Ectodermal cell (in vitro differentiated cells): ENCODE data around the gene HDLBP.

Experiments
- H3K27ac ChIP-seq: 2 replicates; pipeline ENCODE4 v1.7.0; 2013; ENCODE audit warnings: mild to moderate bottlenecking, low read depth, low read length; ENCODE audit not compliant: insufficient read depth, poor library complexity, severe bottlenecking
- H3K27me3 ChIP-seq: 2 replicates; pipeline ENCODE4 v1.7.0; 2013; ENCODE audit warnings: mild to moderate bottlenecking, low read length; ENCODE audit not compliant: insufficient read depth, control insufficient read depth, poor library complexity, severe bottlenecking
- H3K36me3 ChIP-seq: one replicate; pipeline ENCODE4 v1.7.0; 2013; ENCODE audit warnings: low read length; ENCODE audit not compliant: control insufficient read depth, insufficient read depth
- H3K4me1 ChIP-seq: one replicate; pipeline ENCODE4 v1.7.0; 2013; ENCODE audit warnings: low read length; ENCODE audit not compliant: control insufficient read depth, insufficient read depth
- H3K4me3 ChIP-seq: 2 replicates; pipeline ENCODE4 v1.7.0; 2013; ENCODE audit warnings: low read depth, low read length, control low read depth; ENCODE audit not compliant: insufficient read depth
- H3K9me3 ChIP-seq: 2 replicates; pipeline ENCODE4 v1.7.0; 2013; ENCODE audit warnings: mild to moderate bottlenecking, low read length, moderate library complexity; ENCODE audit not compliant: control insufficient read depth
- WGBS, 2 experiments: methylation state at CpG; one replicate each; pipeline ENCODE4 v1.1.7; 2013; ENCODE audit warnings: missing lambda C conversion rate in 2 of 2; 5-methylcytosine and 5-hydroxymethylcytosine counted together

The HDLBP gene

GRCh38 chr2:241204010-241204384 lies 111.5 kb downstream of the HDLBP start:
- Histone ChIP-seq H3K27ac (no peak overlapping the region), H3K27me3 (no peaks in the 10 kb centered on the region), H3K36me3 (no peaks in the 10 kb centered on the region), H3K9me3 (no peaks in the 10 kb centered on the region), H3K4me3 (no peak overlapping the region), H3K4me1 (no peaks in the 10 kb centered on the region)
- WGBS, 2 experiments, result 93 to 94% methylated on average over 10 of the region's 10 CpGs

DNA sequence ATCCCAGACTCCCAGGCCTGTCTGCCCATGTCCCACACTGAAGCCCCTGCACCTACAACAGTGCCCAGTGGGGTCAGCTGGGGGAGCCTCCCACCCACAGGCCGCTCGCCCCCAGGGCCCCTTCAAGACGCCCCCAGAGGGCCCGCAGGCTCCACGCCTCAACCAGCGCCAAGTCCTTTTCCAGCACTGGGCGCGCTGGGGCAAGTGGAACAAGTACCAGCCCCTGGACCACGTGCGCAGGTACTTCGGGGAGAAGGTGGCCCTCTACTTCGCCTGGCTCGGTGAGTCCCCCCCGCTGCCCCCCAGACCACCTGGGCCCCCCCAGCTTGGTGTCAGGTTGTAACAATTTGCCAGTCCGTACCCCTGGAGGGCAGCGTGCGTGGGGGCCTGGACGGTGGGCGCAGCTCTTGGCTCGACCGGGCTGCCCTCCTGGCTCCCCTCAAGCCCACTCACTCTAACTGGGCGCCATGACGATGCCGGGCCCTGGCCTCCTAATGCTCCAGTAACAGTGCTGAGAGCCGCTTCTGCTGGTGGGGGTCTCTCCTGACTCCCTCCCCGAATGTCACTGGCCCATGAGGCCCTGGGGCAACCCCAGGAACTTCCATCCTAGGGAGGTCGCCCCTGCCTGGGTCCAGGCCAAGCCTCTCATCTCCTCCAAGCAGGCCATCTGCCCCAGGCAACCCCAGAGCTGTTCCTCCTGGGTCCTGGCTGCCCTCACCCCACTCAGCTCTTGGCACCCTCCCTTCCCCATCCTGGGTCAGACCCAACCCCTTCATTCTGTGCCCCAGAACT lies 112.1 kb downstream of the HDLBP start:
- WGBS, 2 experiments, result 93 to 95% methylated on average over 27 of the region's 27 CpGs
- Histone ChIP-seq H3K36me3 (no peaks in the 10 kb centered on the region), H3K4me3 (no peak overlapping the region), H3K4me1 (no peaks in the 10 kb centered on the region), H3K9me3 (no peaks in the 10 kb centered on the region), H3K27me3 (no peaks in the 10 kb centered on the region), H3K27ac (no peak overlapping the region)

- Histone ChIP-seq H3K36me3 (no peaks in the 10 kb centered on the region), H3K4me1 (no peaks in the 10 kb centered on the region), H3K27ac (no peak overlapping the region), H3K27me3 (no peaks in the 10 kb centered on the region), H3K4me3 (no peak overlapping the region), H3K9me3 (no peaks in the 10 kb centered on the region)
- WGBS, 2 experiments, result 91 to 92% methylated on average over 9 of the region's 9 CpGs
Measured at GRCh38 chr2:241202681-241203080, 112.8 kb downstream of the HDLBP start.

- Histone ChIP-seq H3K4me3 (no peak overlapping the region), H3K27ac (no peak overlapping the region), H3K9me3 (no peaks in the 10 kb centered on the region), H3K4me1 (no peaks in the 10 kb centered on the region), H3K36me3 (no peaks in the 10 kb centered on the region), H3K27me3 (no peaks in the 10 kb centered on the region)
- 88% methylated on average over 15 of the region's 15 CpGs for WGBS, 2 experiments
Measured at GRCh38 chr2:241202268-241202585, 113.2 kb downstream of the HDLBP start.

GRCh38 chr2:241201445-241202267 lies 113.8 kb downstream of the HDLBP start:
- no peaks in the 10 kb centered on the region for H3K27me3 ChIP-seq
- no peaks in the 10 kb centered on the region for H3K9me3 ChIP-seq
- H3K27ac ChIP-seq, result no peak overlapping the region
- no peaks in the 10 kb centered on the region for H3K4me1 ChIP-seq
- no peaks in the 10 kb centered on the region for H3K36me3 ChIP-seq
- H3K4me3 ChIP-seq, result no peak overlapping the region
- WGBS, 2 experiments, result 91 to 92% methylated on average over 24 of the region's 24 CpGs

- no peak overlapping the region for H3K27ac ChIP-seq
- H3K9me3 ChIP-seq, result no peaks in the 10 kb centered on the region
- no peaks in the 10 kb centered on the region for H3K4me1 ChIP-seq
- H3K36me3 ChIP-seq, result no peaks in the 10 kb centered on the region
- H3K27me3 ChIP-seq, result no peaks in the 10 kb centered on the region
- WGBS, 2 experiments, result 93 to 94% methylated on average over 21 of the region's 21 CpGs
- no peak overlapping the region for H3K4me3 ChIP-seq
Measured at GRCh38 chr2:241200822-241201395, 114.6 kb downstream of the HDLBP start.

- H3K9me3 ChIP-seq, result no peaks in the 10 kb centered on the region
- H3K36me3 ChIP-seq, result no peaks in the 10 kb centered on the region
- no peak overlapping the region for H3K27ac ChIP-seq
- H3K4me3 ChIP-seq, result no peak overlapping the region
- no peaks in the 10 kb centered on the region for H3K4me1 ChIP-seq
- H3K27me3 ChIP-seq, result no peaks in the 10 kb centered on the region
- WGBS, 2 experiments, result 89 to 91% methylated on average over 42 of the region's 42 CpGs
Measured at GRCh38 chr2:241199897-241200821, 115.3 kb downstream of the HDLBP start.

DNA sequence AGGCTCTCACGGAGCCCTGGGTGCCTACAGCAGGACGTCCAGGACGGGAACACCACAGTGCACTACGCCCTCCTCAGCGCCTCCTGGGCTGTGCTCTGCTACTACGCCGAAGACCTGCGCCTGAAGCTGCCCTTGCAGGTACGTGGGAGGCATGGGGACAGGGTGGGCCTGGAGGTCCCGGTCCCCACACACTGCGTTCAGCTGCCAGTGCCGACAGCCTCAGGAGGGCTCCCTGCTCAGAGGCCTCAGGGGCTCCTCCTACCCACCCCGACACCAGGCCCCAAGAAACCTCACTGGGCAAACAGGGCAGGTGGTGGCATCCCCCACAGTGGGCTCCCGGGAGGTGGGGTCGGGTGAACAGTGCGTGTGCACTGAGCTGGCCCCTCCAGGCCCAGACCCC lies 116.2 kb downstream of the HDLBP start:
- Histone ChIP-seq H3K36me3 (no peaks in the 10 kb centered on the region), H3K4me1 (no peaks in the 10 kb centered on the region), H3K9me3 (no peaks in the 10 kb centered on the region), H3K27ac (no peak overlapping the region), H3K27me3 (no peaks in the 10 kb centered on the region), H3K4me3 (no peak overlapping the region)
- WGBS, 2 experiments, result 92 to 94% methylated on average over 16 of the region's 16 CpGs

- Histone ChIP-seq H3K27ac (no peak overlapping the region), H3K27me3 (no peaks in the 10 kb centered on the region), H3K4me3 (no peak overlapping the region), H3K9me3 (no peaks in the 10 kb centered on the region), H3K36me3 (no peaks in the 10 kb centered on the region), H3K4me1 (no peaks in the 10 kb centered on the region)
- WGBS, 2 experiments, result 88 to 89% methylated on average over 27 of the region's 27 CpGs
Measured at GRCh38 chr2:241198381-241199279, 116.8 kb downstream of the HDLBP start.
